Endodermal cell (in vitro differentiated cells): ENCODE data around the gene DDAH1. TPM values are rescaled to one million over a fixed set of nuclear protein-coding genes. Genes with fewer than 3 reads are reported as not detected.

Source experiments
- DNase-seq: peaks from one replicate; pipeline ENCODE4 v3.0.0-alpha.2; 2017
- H3K27ac ChIP-seq: 2 replicates; pipeline ENCODE4 v1.5.1; 2013; ENCODE audit warnings: mild to moderate bottlenecking, low read depth, low read length, moderate library complexity
- H3K27me3 ChIP-seq: 2 replicates; pipeline ENCODE4 v1.6.1; 2013; ENCODE audit warnings: mild to moderate bottlenecking, low read length, moderate library complexity; ENCODE audit not compliant: insufficient read depth, control insufficient read depth, poor library complexity, severe bottlenecking
- H3K36me3 ChIP-seq: 2 replicates; pipeline ENCODE4 v1.7.0; 2013; ENCODE audit warnings: mild to moderate bottlenecking, low read length, moderate library complexity; ENCODE audit not compliant: control insufficient read depth, insufficient read depth
- H3K4me1 ChIP-seq: one replicate; pipeline ENCODE4 v1.7.0; 2013; ENCODE audit warnings: low read length; ENCODE audit not compliant: control insufficient read depth, insufficient read depth
- H3K4me3 ChIP-seq: 2 replicates; pipeline ENCODE4 v1.5.1; 2013; ENCODE audit warnings: mild to moderate bottlenecking, low read length, moderate library complexity
- H3K9ac ChIP-seq: 2 replicates; pipeline ENCODE4 v1.6.1; 2013; ENCODE audit warnings: mild to moderate bottlenecking, low read length, moderate library complexity; ENCODE audit not compliant: poor library complexity, severe bottlenecking; ENCODE audit errors: extremely low read depth
- H3K9me3 ChIP-seq: 2 replicates; pipeline ENCODE4 v1.6.1; 2013; ENCODE audit warnings: mild to moderate bottlenecking, low read length, moderate library complexity; ENCODE audit not compliant: control insufficient read depth
- H3K27ac Mint-ChIP-seq: 2 replicates; pipeline ENCODE4 v1.8.0; 2020; ENCODE audit warnings: mixed read lengths
- H3K27me3 Mint-ChIP-seq: 2 replicates; pipeline ENCODE4 v1.8.0; 2021; ENCODE audit warnings: mild to moderate bottlenecking, mixed read lengths; ENCODE audit not compliant: insufficient read depth
- H3K36me3 Mint-ChIP-seq: 2 replicates; pipeline ENCODE4 v1.8.0; 2020; ENCODE audit warnings: low read depth, mixed read lengths
- H3K4me1 Mint-ChIP-seq: 2 replicates; pipeline ENCODE4 v1.8.0; 2020; ENCODE audit warnings: mixed read lengths
- H3K4me3 Mint-ChIP-seq: 2 replicates; pipeline ENCODE4 v1.8.0; 2020; ENCODE audit warnings: mild to moderate bottlenecking, moderate library complexity, mixed read lengths
- H3K9me3 Mint-ChIP-seq: 2 replicates; pipeline ENCODE4 v1.8.0; 2020; ENCODE audit warnings: mild to moderate bottlenecking, mixed read lengths
- WGBS, 2 experiments: methylation state at CpG; one replicate each; pipeline versions ENCODE4 v1.1.5 to v1.1.7; 2013; ENCODE audit warnings: missing lambda C conversion rate in 2 of 2, mixed read lengths in 1 of 2; ENCODE audit not compliant: insufficient coverage in 1 of 2, insufficient read length in 1 of 2; 5-methylcytosine and 5-hydroxymethylcytosine counted together
- total RNA-seq, 2 donors: library from RNA; stranded (reverse); fragmentation: NEBNext Ultra II Directional in 1 of 2; extraction: Animal tissue kit (Norgen Biotek cat#: 25700) in 1 of 2; gene quantifications; 2 replicates in 1 of 2; 3 replicates in 1 of 2; pipeline ENCODE4 v1.2.1, GENCODE V29; 2021
- TF ChIP-seq, protein P1 (sequence below): fragments of 200-600 bp; sonication (generic); conservative IDR thresholded peaks from 2 replicates; pipeline ENCODE4 v1.5.0; 2021; ENCODE audit warnings: antibody characterized with exemption, mild to moderate bottlenecking

DDAH1 gene
- total RNA-seq, 2 donors from 2014 or later, result 16.3 to 22.8 TPM

DNA sequence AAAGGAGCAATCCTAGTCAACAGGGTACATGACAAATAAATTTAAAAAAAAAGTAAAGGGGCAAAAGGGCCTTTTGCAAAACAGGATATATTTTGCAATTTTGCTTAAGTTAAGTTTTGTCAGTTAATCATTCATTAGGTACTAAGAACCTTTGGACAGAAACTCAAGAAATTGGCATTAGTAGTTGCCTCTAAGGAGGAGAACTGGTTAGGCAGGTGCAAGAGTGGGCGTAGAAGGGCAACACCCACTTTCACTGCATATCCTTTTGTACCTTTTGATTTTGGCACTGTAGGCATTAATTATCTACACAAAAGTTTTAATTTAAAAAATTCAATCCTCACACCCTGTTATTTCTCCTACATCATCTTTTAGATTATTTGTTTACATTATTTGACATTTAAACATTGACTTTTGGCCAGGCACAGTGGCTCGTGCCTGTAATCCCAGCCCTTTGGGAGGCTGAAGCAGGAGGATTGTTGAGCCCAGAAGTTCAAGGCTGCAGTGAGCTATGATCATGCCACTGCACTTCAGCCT lies 4.3 kb downstream of the DDAH1 start:
- TF ChIP-seq, protein P1, sequence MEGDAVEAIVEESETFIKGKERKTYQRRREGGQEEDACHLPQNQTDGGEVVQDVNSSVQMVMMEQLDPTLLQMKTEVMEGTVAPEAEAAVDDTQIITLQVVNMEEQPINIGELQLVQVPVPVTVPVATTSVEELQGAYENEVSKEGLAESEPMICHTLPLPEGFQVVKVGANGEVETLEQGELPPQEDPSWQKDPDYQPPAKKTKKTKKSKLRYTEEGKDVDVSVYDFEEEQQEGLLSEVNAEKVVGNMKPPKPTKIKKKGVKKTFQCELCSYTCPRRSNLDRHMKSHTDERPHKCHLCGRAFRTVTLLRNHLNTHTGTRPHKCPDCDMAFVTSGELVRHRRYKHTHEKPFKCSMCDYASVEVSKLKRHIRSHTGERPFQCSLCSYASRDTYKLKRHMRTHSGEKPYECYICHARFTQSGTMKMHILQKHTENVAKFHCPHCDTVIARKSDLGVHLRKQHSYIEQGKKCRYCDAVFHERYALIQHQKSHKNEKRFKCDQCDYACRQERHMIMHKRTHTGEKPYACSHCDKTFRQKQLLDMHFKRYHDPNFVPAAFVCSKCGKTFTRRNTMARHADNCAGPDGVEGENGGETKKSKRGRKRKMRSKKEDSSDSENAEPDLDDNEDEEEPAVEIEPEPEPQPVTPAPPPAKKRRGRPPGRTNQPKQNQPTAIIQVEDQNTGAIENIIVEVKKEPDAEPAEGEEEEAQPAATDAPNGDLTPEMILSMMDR, result no peak
- no peak overlapping the region for H3K27ac ChIP-seq
- WGBS, 2 experiments, result 95 to 100% methylated on average over 1 to 2 of the region's 2 CpGs
- no peaks in the 10 kb centered on the region for H3K9me3 ChIP-seq
- H3K9ac ChIP-seq, result no peak overlapping the region
- no peaks in the 10 kb centered on the region for H3K9me3 Mint-ChIP-seq
- DNase-seq, result no peak
- H3K4me3 Mint-ChIP-seq, result no peak overlapping the region
- peaks cover 7% of the 10 kb centered on the region for H3K4me1 Mint-ChIP-seq
- H3K4me3 ChIP-seq, result no peak overlapping the region
- H3K27me3 ChIP-seq, result peaks cover 28% of the 10 kb centered on the region
- H3K27me3 Mint-ChIP-seq, result peaks cover 30% of the 10 kb centered on the region
- no peak overlapping the region for H3K27ac Mint-ChIP-seq
- no peaks in the 10 kb centered on the region for H3K4me1 ChIP-seq
- H3K36me3 ChIP-seq, result no peaks in the 10 kb centered on the region
- no peaks in the 10 kb centered on the region for H3K36me3 Mint-ChIP-seq

DNA sequence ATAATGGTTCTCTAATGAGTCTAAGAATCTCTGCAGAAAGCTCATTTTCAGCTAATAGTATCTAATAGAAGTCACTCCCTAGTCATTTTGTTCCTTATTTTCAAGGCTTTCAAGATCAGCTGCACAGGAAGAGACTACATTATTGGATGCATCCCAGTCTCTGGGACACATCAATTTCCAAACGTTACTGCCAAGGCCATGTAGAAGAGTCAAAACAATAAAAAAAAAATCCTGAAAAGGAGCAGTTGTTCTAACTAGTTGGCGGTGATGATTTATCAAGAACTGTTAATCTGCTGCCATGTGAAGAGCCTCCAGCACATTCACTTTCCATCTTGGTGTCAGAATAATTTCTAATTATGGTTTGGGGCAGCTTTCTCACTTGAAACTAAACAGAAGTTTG lies 5.7 kb downstream of the DDAH1 start:
- WGBS, 2 experiments, result 82 to 100% methylated on average over 1 to 2 of the region's 2 CpGs
- H3K9me3 ChIP-seq, result no peaks in the 10 kb centered on the region
- H3K27ac ChIP-seq, result no peak overlapping the region

DNA sequence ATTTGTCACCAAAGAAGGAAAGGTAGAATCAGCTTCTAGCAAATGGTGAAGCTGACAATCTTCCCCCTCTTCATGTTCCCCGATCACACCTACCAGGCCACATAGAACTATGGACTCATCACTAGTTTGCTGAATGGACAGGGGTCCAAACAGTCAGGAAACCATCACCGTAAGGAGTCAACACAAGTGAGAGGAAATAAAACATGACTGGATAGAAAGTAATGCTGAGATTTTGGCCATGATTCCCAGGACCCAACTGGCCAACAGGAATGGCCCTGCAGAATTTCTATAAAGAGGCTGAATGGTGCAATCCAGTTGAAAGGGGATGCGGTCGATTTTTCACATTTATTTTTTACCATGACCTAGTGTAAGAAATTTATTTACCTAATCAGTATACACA lies 10.7 kb downstream of the DDAH1 start:
- no peak overlapping the region for H3K27ac ChIP-seq
- WGBS, 2 experiments, result 97 to 100% methylated on average over 1 to 4 of the region's 4 CpGs

More for the DNA sequence above, 5.7 kb downstream of the DDAH1 start:
- peaks cover 20% of the 10 kb centered on the region for H3K27me3 ChIP-seq
- no peak overlapping the region for H3K4me3 ChIP-seq
- Mint-ChIP-seq H3K9me3 (no peaks in the 10 kb centered on the region), H3K36me3 (no peaks in the 10 kb centered on the region), H3K4me1 (peaks cover 7% of the 10 kb centered on the region), H3K27ac (no peak overlapping the region), H3K4me3 (no peak overlapping the region), H3K27me3 (peaks cover 24% of the 10 kb centered on the region)
- TF ChIP-seq, protein P1, result no peak
- no peaks in the 10 kb centered on the region for H3K36me3 ChIP-seq
- H3K4me1 ChIP-seq, result no peaks in the 10 kb centered on the region
- no peak overlapping the region for H3K9ac ChIP-seq
- no peak for DNase-seq

More for the DNA sequence above, 10.7 kb downstream of the DDAH1 start:
- H3K4me1 ChIP-seq, result no peaks in the 10 kb centered on the region
- no peak overlapping the region for H3K27ac Mint-ChIP-seq
- no peaks in the 10 kb centered on the region for H3K9me3 ChIP-seq
- no peak overlapping the region for H3K9ac ChIP-seq
- no peak for DNase-seq
- no peaks in the 10 kb centered on the region for H3K36me3 ChIP-seq
- H3K27me3 ChIP-seq, result no peaks in the 10 kb centered on the region
- H3K9me3 Mint-ChIP-seq, result no peaks in the 10 kb centered on the region
- no peak overlapping the region for H3K4me3 Mint-ChIP-seq
- H3K27me3 Mint-ChIP-seq, result no peaks in the 10 kb centered on the region
- TF ChIP-seq, protein P1, result no peak
- no peaks in the 10 kb centered on the region for H3K36me3 Mint-ChIP-seq
- H3K4me3 ChIP-seq, result no peak overlapping the region
- H3K4me1 Mint-ChIP-seq, result no peaks in the 10 kb centered on the region
